ENCODE data around the gene CCDC144A. TPM values are rescaled to one million over a fixed set of nuclear protein-coding genes. Genes with fewer than 3 reads are reported as not detected.
"Not testable (repeated sequence)": the region's sequence is repeated elsewhere in the genome, so short reads cannot be mapped to it uniquely, and the experiment has no call there.

CCDC144A gene
- total RNA-seq, 1 donor from 2014 or later: 3.3 TPM

DNA sequence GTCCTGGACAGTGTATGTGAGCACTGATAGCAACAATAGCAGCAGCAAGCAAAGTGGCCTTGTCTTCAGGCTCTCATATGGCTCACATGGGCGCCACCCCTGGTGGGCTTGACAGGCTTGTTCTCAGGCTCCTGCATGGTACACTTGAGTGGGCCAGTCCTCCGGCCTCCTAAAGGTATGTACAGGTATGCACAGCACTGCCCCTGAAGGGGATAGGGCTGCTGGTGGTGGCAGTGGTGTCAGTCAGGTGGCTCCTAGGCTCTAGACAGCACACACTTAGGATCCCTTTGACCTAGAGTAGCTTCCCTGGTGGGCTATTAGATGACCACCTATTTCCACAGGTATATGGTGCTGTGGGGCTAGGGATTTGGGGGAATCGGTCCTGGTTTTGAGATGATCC, 67.5 kb downstream of the CCDC144A start:
- DNase-seq: not testable (repeated sequence)

DNA sequence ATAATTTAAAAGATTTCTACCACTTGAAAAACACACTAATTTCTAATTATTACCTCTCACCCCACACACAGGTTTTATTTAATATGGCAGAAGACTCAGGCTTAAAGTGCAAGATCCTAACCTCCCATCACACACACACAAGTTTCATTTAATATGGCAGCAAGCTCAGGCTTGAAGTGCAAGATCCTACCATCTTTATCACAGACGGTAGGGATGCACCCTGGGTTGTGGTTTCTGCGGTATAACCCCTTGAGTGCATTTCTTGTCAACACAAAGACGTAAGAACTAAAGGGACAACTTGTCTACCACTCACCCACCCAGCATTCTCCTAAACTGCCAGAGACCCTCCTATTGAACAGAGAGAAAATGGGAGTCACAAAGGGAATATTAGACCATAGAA, 68.1 kb downstream of the CCDC144A start:
- not testable (repeated sequence) for DNase-seq

DNA sequence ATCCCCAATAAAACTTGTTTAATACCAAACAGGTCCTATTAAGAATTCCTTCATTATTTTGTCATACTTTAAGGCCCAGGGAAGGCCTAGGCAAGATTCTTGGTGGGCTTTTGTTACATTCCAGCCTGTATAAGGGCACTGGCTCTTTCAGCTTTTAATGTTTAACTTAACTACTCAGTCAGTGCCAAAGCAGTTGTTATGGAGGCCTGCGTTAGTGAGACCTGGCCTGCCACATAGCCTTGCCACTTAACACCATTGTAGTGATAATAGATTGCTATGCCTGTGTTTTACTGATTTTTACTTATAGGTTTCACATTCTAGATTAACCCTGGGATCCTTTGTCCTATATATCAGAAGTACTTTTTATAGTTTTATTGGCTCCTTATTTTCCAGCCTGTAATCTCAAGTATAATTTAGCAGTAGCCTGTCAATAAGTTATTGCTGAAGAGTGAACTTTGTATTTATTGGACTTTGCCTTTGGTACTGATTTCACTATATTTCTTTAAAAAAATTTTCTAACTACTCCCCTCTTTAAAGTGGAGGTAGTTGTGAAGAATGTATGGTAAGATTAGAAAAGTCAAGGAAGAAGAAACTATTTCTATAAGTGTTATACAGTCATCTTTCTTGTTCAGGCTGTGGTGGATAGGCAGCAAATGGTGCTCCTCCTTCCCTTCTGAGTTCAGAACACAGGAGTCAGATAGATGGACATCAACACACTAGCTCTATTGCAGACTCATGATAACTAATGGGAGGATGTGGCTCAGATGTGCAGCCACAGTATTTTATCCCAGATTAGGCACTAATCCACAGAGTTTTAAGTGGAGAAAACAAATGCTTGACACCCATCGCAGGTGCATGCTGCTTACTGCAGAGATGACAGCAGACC, 78.5 kb downstream of the CCDC144A start:
- DNase-seq: not testable (repeated sequence)

GRCh38 chr17:16772394-16773145, 82.5 kb downstream of the CCDC144A start:
- DNase-seq: not testable (repeated sequence)

GRCh38 chr17:16773146-16773522, 83.1 kb downstream of the CCDC144A start:
- not testable (repeated sequence) for DNase-seq

DNA sequence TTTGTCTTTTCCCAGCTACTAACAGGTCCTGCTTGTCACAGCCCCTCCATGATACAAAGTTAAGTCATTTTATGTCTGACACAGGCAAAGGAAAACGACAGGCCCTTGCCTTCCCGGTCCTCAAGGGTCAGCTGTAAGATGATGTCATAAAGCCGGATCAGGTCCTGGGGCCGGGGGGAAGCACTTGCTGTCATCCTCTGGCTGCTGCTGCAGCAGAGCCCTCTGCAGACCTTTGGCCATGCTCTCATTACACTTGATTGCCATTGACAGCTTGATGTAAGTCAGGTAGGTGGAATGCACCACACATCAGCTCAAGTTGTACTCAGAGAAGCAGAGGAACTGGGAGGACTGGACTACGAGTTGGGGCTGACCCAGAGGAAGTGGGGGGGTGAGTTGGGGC, 97.8 kb downstream of the CCDC144A start:
- not testable (repeated sequence) for DNase-seq

DNA sequence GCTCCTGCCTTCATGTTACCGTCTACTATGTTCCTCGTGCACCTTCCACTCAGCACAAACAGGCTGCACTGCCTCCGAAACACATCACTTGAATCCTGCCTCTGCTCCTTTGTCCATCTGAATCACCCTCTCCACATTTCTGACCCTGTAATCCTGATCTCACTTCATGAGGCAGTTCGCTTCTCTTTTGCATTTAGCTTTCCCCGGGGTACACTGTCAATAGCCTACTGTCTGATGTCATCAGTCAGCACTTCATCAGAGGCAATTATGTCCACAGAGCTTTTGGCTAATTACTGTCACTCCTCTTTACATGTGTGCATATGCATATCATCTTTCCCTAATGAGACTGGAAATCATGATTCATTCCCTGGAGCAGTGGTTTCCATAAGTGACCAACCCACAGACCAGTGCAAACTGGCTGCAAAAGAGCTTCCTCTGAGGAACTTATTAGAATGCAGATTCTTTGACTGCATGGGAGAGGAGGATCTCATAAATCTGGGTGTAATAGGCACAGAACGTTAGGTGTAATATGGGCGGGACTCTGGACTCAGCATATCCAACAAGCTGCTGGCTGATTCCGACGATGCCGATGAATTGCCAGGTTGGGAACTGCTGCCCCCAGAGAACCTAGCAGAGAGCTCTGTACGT, 99.0 kb downstream of the CCDC144A start:
- not testable (repeated sequence) for DNase-seq

DNA sequence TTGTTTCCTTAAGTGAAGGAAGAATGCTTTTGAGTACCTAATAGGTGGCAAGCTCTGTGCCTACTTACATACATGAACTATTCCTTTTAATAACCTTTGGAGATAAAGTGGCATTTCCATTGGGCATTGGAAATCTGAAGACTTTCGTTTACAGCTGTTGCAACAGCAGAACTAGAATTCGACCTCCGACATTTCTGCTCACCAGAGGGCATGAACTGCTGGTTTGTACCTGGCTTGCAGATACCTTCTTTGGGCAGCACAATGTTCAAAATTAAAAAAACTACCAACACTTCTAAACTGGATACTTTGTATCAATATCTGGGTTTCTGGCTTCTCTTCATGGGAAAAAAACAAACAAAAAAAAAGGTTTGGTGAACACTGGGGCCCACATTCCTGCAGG, 99.6 kb downstream of the CCDC144A start:
- DNase-seq: not testable (repeated sequence)

DNA sequence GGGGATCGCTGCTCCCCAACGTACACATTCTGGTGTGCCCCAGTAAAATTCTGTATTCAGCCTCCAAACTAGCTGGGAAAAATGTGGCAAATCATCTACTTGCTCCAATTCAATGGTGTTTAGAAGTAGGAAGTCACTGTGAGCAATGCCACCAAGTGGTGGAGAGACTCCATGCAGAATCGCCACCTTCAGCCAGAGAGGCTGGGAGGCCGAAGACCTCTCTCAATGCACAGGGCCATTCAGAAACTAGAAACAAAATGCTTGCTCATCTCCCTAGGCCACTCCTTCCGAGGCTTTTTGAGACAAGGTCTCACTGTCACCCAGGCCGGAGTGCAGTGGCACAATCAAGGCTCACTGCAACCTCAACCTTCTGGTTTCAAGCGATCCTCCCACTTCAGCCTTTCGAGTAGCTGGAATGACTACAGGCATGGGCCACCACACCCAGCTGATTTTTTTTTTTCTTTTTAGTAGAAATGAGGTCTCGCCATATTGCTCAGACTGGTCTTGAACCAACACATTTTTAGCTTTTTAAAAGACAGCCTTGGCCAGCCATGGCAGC, 100.4 kb downstream of the CCDC144A start:
- not testable (repeated sequence) for DNase-seq

GRCh38 chr17:16794215-16794614, 104.2 kb downstream of the CCDC144A start:
- DNase-seq: not testable (repeated sequence)

DNA sequence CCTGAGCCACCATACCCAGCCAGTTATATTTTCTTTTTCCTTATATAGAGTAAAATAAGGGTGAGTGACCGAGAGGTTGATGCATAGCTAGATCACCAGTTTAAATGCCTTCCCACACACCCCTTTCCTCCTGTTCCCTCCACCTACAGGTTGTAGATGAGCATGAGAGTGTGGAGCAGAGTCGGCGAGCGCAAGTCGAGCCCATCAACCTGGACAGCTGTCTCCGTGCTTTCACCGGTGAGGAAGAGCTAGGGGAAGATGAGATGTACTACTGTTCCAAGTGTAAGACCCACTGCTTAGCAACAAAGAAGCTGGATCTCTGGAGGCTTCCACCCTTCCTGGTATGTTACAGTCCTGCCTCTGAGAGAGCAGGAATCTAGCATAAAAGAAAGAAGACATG, 105.9 kb downstream of the CCDC144A start:
- DNase-seq: not testable (repeated sequence)

GRCh38 chr17:16804851-16805250, 114.8 kb downstream of the CCDC144A start:
- not testable (repeated sequence) for DNase-seq

- DNase-seq: not testable (repeated sequence)
Measured at GRCh38 chr17:16806599-16806998, 116.6 kb downstream of the CCDC144A start.

- not testable (repeated sequence) for DNase-seq
Measured at GRCh38 chr17:16807620-16808019, 117.6 kb downstream of the CCDC144A start.

GRCh38 chr17:16810236-16810635, 120.2 kb downstream of the CCDC144A start:
- DNase-seq: not testable (repeated sequence)

- DNase-seq: peak; percentile 48
Measured at GRCh38 chr17:16812126-16812525, 122.1 kb downstream of the CCDC144A start.

DNA sequence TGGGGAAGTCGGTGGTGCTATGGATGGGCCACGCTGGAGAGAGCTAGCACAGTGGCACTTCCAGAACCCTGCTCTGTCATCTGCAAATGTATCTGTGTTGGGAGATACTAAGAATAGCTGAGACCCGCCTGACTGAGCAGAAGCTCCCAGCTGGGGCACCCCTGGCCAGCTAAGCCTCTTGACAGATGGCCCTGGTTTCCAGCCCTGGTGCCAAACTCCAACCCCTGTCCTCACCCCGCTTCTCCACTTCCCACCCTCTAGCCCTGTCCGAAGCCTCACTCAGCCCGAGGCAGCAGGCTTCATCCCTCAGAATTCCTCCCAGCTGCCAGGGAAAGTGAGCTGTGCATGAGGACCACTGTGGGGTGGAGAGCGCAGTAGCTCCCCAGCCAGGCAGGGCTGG, 124.4 kb downstream of the CCDC144A start:
- DNase-seq: peak; percentile 38

GRCh38 chr17:16817201-16817600, 127.2 kb downstream of the CCDC144A start:
- DNase-seq: no peak

DNA sequence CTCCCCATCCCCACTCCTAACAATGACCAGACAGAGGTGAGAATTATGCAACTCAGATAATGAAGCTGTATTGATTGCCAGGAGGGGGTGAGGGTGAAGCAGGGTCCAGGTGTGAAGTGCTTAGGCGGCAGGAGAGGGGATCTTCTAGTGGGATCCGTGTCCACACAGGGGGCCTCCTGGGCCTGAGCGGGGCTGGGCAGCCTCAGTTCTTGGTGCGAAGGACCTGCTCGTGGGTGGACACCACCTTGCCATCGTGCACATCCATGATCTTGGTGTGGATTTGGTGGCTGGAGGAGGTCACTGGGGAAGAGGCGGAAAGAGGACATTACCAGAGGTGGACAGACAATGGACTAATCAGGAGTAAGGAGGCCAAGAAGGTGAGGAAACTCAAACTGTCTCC, 127.9 kb downstream of the CCDC144A start:
- not testable (repeated sequence) for DNase-seq

- no peak for DNase-seq
Measured at GRCh38 chr17:16818340-16818739, 128.3 kb downstream of the CCDC144A start.

DNA sequence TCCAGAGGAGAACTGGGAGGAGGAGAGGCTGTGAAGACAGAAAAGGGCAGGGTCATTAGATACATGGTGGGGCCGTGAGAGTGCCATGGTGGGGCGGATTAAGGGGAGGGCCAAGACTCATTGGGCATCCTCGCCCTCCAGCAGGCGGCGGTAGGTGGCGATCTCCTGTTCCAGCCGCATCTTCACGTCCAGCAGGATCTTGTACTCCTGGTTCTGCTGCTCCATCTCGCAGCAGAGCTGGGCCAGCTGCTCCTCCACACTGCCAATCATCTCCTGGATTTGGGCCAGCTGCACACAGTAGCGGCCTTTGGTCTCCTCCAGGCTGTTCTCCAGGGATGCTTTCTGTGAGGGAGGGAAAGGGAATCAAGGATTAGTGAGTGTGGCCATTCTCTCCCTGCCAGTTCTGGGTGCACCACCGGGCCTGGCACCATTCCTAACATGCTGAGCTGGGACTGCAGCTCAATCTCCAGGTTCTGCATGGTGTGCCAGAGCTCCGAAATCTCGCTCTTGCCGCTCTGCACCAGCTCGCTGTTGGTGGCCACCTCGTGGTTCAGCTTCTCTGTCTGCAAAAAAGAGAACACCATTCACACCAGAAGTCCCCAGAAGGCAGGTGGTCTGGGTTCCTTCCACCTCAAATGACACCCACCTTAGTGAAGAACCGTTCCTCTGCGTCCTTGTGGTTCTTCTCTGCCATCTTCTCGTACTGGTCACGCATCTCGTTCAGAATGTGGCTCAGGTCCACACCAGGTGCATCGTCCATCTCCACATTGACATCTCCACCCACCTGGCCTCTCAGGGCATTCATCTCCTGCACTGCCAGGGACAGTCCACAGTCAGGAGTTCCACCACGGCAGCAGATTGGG, 129.0 kb downstream of the CCDC144A start:
- no peak for DNase-seq
